Heart left ventricle (tissue), 16 donors: ENCODE results near the gene NEK5. TPM values are rescaled to one million over a fixed set of nuclear protein-coding genes. Genes with fewer than 3 reads are reported as not detected.

Experiments
- ATAC-seq, 4 donors: fragments of 200-7000 bp; cut with Tn5 transposase; one replicate each; pipeline ENCODE4 v1.9.1; 2020 to 2022; ENCODE audit warnings: moderate library complexity in 4 of 4, mild to moderate bottlenecking in 3 of 4, moderate number of reproducible peaks in 1 of 4
- DNase-seq, 5 donors: peaks; one replicate each; pipeline ENCODE4 v3.0.0-alpha.2; 2020
- H3K27ac ChIP-seq, 12 donors: fragments of 200-600 bp; sonication (generic) in 4 of 12; one replicate each; pipeline versions ENCODE4 v1.5.0 to v1.8.0; 2016 to 2022; ENCODE audit warnings: mild to moderate bottlenecking in 2 of 12
- H3K27me3 ChIP-seq, 9 donors: fragments of 200-600 bp; sonication (generic) in 2 of 9; one replicate each; pipeline versions ENCODE4 v1.5.1 to v1.8.0; 2016 to 2022; ENCODE audit warnings: mild to moderate bottlenecking in 3 of 9
- H3K36me3 ChIP-seq, 9 donors: fragments of 200-600 bp; sonication (generic) in 2 of 9; one replicate each; pipeline versions ENCODE4 v1.5.0 to v1.8.0; 2018 to 2022; ENCODE audit warnings: mild to moderate bottlenecking in 2 of 9
- H3K4me1 ChIP-seq, 12 donors: fragments of 200-600 bp; sonication (generic) in 4 of 12; one replicate each; pipeline versions ENCODE4 v1.5.0 to v1.8.0; 2016 to 2022; ENCODE audit warnings: mild to moderate bottlenecking in 3 of 12
- H3K4me3 ChIP-seq, 12 donors: fragments of 200-600 bp; sonication (generic) in 4 of 12; one replicate each; pipeline versions ENCODE4 v1.5.0 to v1.8.0; 2017 to 2022; ENCODE audit warnings: mild to moderate bottlenecking in 9 of 12, moderate library complexity in 4 of 12
- H3K9me3 ChIP-seq, 12 donors: fragments of 200-600 bp; sonication (generic) in 4 of 12; one replicate each; pipeline versions ENCODE4 v1.5.0 to v1.8.0; 2016 to 2022; ENCODE audit warnings: mild to moderate bottlenecking in 1 of 12
- POLR2A ChIP-seq, 2 donors: fragments of 450-650 bp; IDR thresholded peaks; one replicate each; pipeline ENCODE4 v1.6.1; 2017; ENCODE audit warnings: antibody characterized with exemption in 2 of 2, mild to moderate bottlenecking in 2 of 2, moderate library complexity in 2 of 2
- WGBS, 4 donors: extraction: QIAGEN DNeasy Blood & Tissue Kit in 2 of 4; methylation state at CpG; one replicate each; pipeline versions ENCODE4 v1.1.5 to v1.1.7; 2013 to 2018; 5-methylcytosine and 5-hydroxymethylcytosine counted together
- intact Hi-C, 10 donors: fragments of 100-400 bp; cut with DNase I; formaldehyde crosslinking; loops; one replicate each; pipeline versions ENCODE4 v1.11.1 to v1.14.2; 2022
- polyA plus RNA-seq, 2 donors: library from polyadenylated mRNA; stranded (reverse); fragments of 200-250 nt; gene quantifications; one replicate each; pipeline ENCODE4 v1.2.3, GENCODE V29; 2013
- total RNA-seq, 9 donors: library from RNA; depleted of rRNA in 2 of 9; stranded (reverse); fragments of >200 nt in 2 of 9; fragmentation: NEBNext Ultra II Directional in 3 of 9; extraction: Animal tissue kit (Norgen Biotek cat#: 25700) in 3 of 9; gene quantifications; one replicate each; pipeline versions ENCODE4 v1.1.0 to v1.2.4, GENCODE V29; 2016 to 2023
- TF ChIP-seq, protein P1 (sequence below), 12 donors: fragments of 200-600 bp; sonication (generic) in 4 of 12; IDR thresholded peaks; one replicate each; pipeline versions ENCODE4 v1.5.0 to v1.8.0; 2018 to 2022; ENCODE audit warnings: antibody characterized with exemption in 12 of 12, mild to moderate bottlenecking in 5 of 12
- donor health status: ischemic (EF 13 %, LVEDD 7.1; RV severe dilation, severe dysfunction).
- donor health status: healthy with polysubstance abuse.
- donor health status: DM: no; HTN: yes; CAD: no.
- donor health status: DM: no; HTN: no; CAD: no.
- donor health status: ischemic (EF 25% LVEDD 6.9; RV normal size, moderate dysfunction).
- donor health status: ischemic (EF 25% LVEDD 5.7; RV mildly dilated, moderate dysfunction).
- donor health status: healthy.
- donor health status: DM: yes; HTN: yes; CAD: no.
- donor health status: ischemic (EF 35%, LVEDD 5.7; RV mildly dilated, moderate dysfunction).
- donor health status: nonischemic (EF 11% LVEDD 7.7; RV severe dilation, severe dysfunction).
- donor health status: DM: yes; HTN: yes; CAD: no.
- donor health status: PGD.
- donor health status: ischemic (EF 29% LVEDD 5.4; RV normal size, mild dysfunction).
- donor health status: nonischemic (EF 23%, LVEDD 6.1; RV moderate dilation, normal function).

The NEK5 gene
- total and polyA plus RNA-seq, 11 donors = 0.04 to 1.1 (median 0.41) TPM; not detected in 3

DNA sequence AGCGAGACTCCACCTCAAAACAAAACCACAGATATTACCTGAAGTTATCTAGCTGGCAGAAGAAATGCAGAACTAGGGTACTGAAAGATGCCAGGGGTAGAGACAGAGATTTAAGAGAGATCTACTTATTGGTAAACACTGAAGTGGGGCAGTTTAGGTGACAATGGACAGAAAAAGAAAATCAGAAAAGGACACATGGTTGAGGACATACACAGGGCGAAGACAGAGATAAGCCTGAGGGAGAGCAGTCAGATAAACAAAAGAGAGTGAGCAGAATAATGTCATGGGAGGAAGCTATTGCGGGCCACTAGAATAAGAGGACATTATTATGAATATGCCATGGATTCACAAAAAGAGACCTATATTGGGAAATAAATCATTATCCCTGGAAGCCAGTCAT, 3.3 kb downstream of the NEK5 start:
- no peaks in the 10 kb centered on the region for H3K9me3 ChIP-seq
- no peak overlapping the region for H3K4me3 ChIP-seq
- peaks cover 0 to 3% (median 0%) of the 10 kb centered on the region in 9 donors for H3K36me3 ChIP-seq
- peaks cover 0 to 23% (median 12%) of the 10 kb centered on the region in 12 donors for H3K4me1 ChIP-seq
- TF ChIP-seq, protein P1, sequence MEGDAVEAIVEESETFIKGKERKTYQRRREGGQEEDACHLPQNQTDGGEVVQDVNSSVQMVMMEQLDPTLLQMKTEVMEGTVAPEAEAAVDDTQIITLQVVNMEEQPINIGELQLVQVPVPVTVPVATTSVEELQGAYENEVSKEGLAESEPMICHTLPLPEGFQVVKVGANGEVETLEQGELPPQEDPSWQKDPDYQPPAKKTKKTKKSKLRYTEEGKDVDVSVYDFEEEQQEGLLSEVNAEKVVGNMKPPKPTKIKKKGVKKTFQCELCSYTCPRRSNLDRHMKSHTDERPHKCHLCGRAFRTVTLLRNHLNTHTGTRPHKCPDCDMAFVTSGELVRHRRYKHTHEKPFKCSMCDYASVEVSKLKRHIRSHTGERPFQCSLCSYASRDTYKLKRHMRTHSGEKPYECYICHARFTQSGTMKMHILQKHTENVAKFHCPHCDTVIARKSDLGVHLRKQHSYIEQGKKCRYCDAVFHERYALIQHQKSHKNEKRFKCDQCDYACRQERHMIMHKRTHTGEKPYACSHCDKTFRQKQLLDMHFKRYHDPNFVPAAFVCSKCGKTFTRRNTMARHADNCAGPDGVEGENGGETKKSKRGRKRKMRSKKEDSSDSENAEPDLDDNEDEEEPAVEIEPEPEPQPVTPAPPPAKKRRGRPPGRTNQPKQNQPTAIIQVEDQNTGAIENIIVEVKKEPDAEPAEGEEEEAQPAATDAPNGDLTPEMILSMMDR (IDR thresholded peaks at IDR 0.05) = no peak
- no peak for TF ChIP-seq POLR2A (IDR thresholded peaks at IDR 0.05)
- H3K27ac ChIP-seq = no peak overlapping the region
- no peak for ATAC-seq
- intact Hi-C loops = loop anchor here (5.0 to 10.0 kb wide), 8 partner anchors 53 to 313 kb away; partner anchors contain the start of gene TMEM272 (in 2 of the 10)
- H3K27me3 ChIP-seq = no peaks in the 10 kb centered on the region
- no peak for DNase-seq
- 77 to 84% (median 78%) methylated on average over 3 of the region's 3 CpGs for WGBS, 4 donors

DNA sequence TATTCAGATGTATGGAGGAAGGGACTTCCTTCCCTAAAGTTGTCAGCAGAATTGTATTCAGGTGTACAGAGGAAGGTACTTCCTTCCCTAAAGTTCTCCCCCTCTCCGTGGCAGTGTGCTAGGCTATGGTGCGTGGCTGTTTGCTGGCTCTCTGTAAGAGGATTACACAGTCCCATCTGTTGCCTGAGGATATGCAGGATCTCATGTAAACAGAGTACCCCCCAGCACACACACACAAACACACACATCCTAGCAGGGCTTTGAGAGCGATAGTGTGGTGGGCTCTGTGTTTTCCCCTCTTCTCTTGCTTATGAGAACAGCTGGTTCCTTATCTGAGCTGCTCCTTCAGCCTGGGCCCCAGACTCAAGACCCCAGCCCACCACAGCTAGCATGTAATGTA, 10.3 kb downstream of the NEK5 start:
- DNase-seq (no peak), ATAC-seq (no peak)
- Histone ChIP-seq H3K36me3 (no peaks in the 10 kb centered on the region), H3K4me3 (no peak overlapping the region), H3K9me3 (no peaks in the 10 kb centered on the region), H3K4me1 (no peaks in the 10 kb centered on the region), H3K27ac (no peak overlapping the region), H3K27me3 (no peaks in the 10 kb centered on the region)
- intact Hi-C loops = loop anchor here in 2 of 10 donors (10.0 kb wide), 2 partner anchors 54 to 184 kb away; no protein-coding TSS in a partner anchor
- WGBS, 4 donors = 56 to 69% (median 62%) methylated on average over 3 of the region's 3 CpGs
- TF ChIP-seq POLR2A (IDR thresholded peaks at IDR 0.05) = no peak
- TF ChIP-seq, protein P1 (IDR thresholded peaks at IDR 0.05) = no peak

DNA sequence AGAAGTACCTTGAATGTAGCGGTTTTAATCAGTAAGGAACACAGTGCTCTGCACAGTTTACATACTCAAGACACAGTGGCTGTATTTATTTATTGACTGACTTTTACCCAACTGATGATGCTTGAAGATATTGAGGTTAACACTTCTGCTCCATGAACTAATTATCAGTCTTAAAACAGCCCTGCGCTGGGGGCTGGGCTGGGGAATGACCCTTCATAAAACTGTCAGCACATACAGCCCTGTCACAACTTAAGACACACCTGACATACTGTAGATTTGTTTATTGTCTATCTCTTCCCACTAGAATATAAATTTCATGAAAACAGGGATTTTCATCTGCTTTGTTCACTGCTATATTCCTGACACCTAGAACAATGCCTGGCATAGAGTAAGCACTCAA, 10.8 kb downstream of the NEK5 start:
- no peak for TF ChIP-seq POLR2A (IDR thresholded peaks at IDR 0.05)
- TF ChIP-seq, protein P1 (IDR thresholded peaks at IDR 0.05) = no peak
- 92 to 94% (median 93%) methylated on average over 2 of the region's 2 CpGs for WGBS, 4 donors
- Histone ChIP-seq H3K36me3 (no peaks in the 10 kb centered on the region), H3K27ac (no peak overlapping the region), H3K27me3 (no peaks in the 10 kb centered on the region), H3K4me1 (no peaks in the 10 kb centered on the region), H3K4me3 (no peak overlapping the region), H3K9me3 (no peaks in the 10 kb centered on the region)
- ATAC-seq (no peak), DNase-seq (no peak)
- intact Hi-C loops = loop anchor here in 2 of 10 donors (10.0 kb wide), 2 partner anchors 53 to 183 kb away; no protein-coding TSS in a partner anchor

DNA sequence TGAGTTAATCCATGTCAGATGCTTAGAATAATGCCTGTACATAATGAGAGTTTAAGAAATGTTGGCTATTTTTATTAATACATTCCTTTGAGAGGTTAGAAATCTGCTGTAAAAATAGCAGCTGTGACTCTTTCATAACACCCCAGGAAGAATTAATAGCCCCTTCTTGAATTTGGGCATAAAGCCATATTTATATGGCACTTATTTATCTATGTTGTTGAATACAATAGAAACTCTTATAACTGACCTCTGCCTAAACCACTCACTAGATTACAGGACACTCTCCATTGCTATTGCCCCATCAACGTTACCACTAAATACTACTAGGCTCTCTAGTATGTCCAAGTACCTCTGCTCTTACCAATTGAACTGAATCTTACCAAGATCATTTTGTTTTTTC, 16.3 kb downstream of the NEK5 start:
- no peak overlapping the region for H3K4me3 ChIP-seq
- peak overlapping the region in 2 of 12 donors; percentile 7 to 11 for H3K27ac ChIP-seq
- WGBS, 4 donors = 34 to 50% (median 45%) methylated on average over 1 of the region's 1 CpG

More for the DNA sequence above, 16.3 kb downstream of the NEK5 start:
- ATAC-seq = peak; percentile 55 to 96 (median 84)
- no peaks in the 10 kb centered on the region for H3K9me3 ChIP-seq
- H3K36me3 ChIP-seq = no peaks in the 10 kb centered on the region
- TF ChIP-seq POLR2A (IDR thresholded peaks at IDR 0.05) = no peak
- TF ChIP-seq, protein P1 (IDR thresholded peaks at IDR 0.05) = no peak
- DNase-seq = no peak
- intact Hi-C loops = loop anchor here in 2 of 10 donors (10.0 kb wide), 2 partner anchors 48 to 178 kb away; no protein-coding TSS in a partner anchor
- H3K4me1 ChIP-seq = peaks cover 0 to 4% (median 0%) of the 10 kb centered on the region in 12 donors
- no peaks in the 10 kb centered on the region for H3K27me3 ChIP-seq
